ENCODE results near the gene ZAR1. TPM values are rescaled to one million over a fixed set of nuclear protein-coding genes. Genes with fewer than 3 reads are reported as not detected.

The ZAR1 gene
- total RNA-seq, 2 donors from 2014 or later, result 0.18 TPM; not detected in 1

DNA sequence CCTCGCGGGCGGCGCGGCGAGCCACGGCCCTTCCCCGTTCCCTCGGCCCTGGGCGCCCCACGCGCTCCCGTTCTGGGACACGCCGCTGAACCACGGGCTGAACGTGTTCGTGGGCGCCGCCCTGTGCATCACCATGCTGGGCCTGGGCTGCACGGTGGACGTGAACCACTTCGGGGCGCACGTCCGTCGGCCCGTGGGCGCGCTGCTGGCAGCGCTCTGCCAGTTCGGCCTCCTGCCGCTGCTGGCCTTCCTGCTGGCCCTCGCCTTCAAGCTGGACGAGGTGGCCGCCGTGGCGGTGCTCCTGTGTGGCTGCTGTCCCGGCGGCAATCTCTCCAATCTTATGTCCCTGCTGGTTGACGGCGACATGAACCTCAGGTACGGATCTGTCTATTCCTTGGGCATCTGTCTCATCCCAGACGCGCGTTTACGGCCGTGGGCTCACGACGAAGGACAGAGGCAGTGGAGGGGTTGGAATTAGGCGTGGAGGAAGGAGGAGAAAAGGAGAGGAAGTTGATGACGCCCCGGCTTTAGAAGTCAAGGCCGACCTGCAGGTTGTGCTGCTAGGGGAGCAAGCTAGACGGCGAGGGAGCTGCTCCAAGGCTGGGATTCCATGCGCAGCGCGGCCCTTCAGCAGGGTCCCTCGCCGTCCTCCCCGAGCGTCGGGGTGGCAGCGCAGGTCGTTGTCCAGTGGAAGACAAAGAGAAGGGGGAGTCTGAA lies 6.1 kb upstream of the ZAR1 start:
- Histone ChIP-seq H3K9ac (ENCODE audit: extremely low read depth, low read length, poor library complexity, severe bottlenecking) (no peak overlapping the region), H3K9me3 (ENCODE audit: control insufficient read depth, low read length) (no peaks in the 10 kb centered on the region), H3K4me1 (ENCODE audit: control insufficient read depth, insufficient read depth, low read length) (no peaks in the 10 kb centered on the region), H3K27ac (ENCODE audit: low read depth, low read length) (no peak overlapping the region), H3K36me3 (ENCODE audit: control insufficient read depth, insufficient read depth, low read length) (no peaks in the 10 kb centered on the region), H3K27me3 (ENCODE audit: control insufficient read depth, insufficient read depth, low read length, poor library complexity, severe bottlenecking) (peaks cover 62% of the 10 kb centered on the region), H3K4me3 (ENCODE audit: low read length) (peak overlapping the region; percentile 71)
- peak; percentile 78 for DNase-seq
- WGBS, 2 experiments (ENCODE audit: insufficient coverage in 1 of 2, insufficient read length in 1 of 2), result 62 to 77% methylated on average over 25 to 66 of the region's 66 CpGs
- Mint-ChIP-seq H3K27ac (no peak overlapping the region), H3K27me3 (ENCODE audit: insufficient read depth) (peaks cover 72% of the 10 kb centered on the region), H3K36me3 (ENCODE audit: low read depth) (no peaks in the 10 kb centered on the region), H3K9me3 (no peaks in the 10 kb centered on the region), H3K4me3 (peak overlapping the region; percentile 50), H3K4me1 (peaks cover 16% of the 10 kb centered on the region)
- TF ChIP-seq CTCF (conservative IDR thresholded peaks at IDR 0.05), result peak; percentile 28

- no peak for DNase-seq
- no peak overlapping the region for H3K4me3 ChIP-seq (ENCODE audit: low read length)
Observed at GRCh38 chr4:48484494-48485168, 5.4 kb upstream of the ZAR1 start.

DNA sequence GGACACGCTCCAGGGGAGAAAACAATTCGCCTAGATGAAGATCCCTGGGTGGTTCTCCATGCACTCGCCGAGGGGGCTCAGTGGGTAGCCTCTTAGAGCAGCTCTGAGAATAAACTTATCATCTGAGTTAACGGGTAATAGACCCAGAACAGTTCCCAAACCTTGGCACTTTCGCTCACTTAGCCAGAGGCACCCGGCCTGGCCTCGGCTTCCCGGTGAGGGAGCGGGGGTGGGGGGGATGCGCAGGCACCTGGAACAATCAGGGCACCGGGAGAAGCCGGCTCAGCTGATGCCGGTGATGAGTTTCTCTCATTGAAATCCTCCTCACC lies 405 bp upstream of the ZAR1 start:
- WGBS, 2 experiments (ENCODE audit: insufficient coverage in 1 of 2, insufficient read length in 1 of 2), result 13 to 14% methylated on average over 3 to 14 of the region's 14 CpGs
- H3K36me3 Mint-ChIP-seq (ENCODE audit: low read depth), result no peaks in the 10 kb centered on the region
- no peak for TF ChIP-seq CTCF (conservative IDR thresholded peaks at IDR 0.05)
- peak; percentile 73 for DNase-seq
- peaks cover 75% of the 10 kb centered on the region for H3K27me3 ChIP-seq (ENCODE audit: control insufficient read depth, insufficient read depth, low read length, poor library complexity, severe bottlenecking)
- H3K9ac ChIP-seq (ENCODE audit: extremely low read depth, low read length, poor library complexity, severe bottlenecking), result no peak overlapping the region
- H3K27ac Mint-ChIP-seq, result no peak overlapping the region
- no peak overlapping the region for H3K27ac ChIP-seq (ENCODE audit: low read depth, low read length)
- H3K4me3 ChIP-seq (ENCODE audit: low read length), result peak overlapping the region; percentile 64
- peaks cover 71% of the 10 kb centered on the region for H3K27me3 Mint-ChIP-seq (ENCODE audit: insufficient read depth)
- H3K9me3 Mint-ChIP-seq, result no peaks in the 10 kb centered on the region
- peaks cover 8% of the 10 kb centered on the region for H3K4me1 Mint-ChIP-seq
- H3K4me1 ChIP-seq (ENCODE audit: control insufficient read depth, insufficient read depth, low read length), result peaks cover 4% of the 10 kb centered on the region
- no peaks in the 10 kb centered on the region for H3K36me3 ChIP-seq (ENCODE audit: control insufficient read depth, insufficient read depth, low read length)
- peak overlapping the region; percentile 44 for H3K4me3 Mint-ChIP-seq
- H3K9me3 ChIP-seq (ENCODE audit: control insufficient read depth, low read length), result no peaks in the 10 kb centered on the region

More at GRCh38 chr4:48484494-48485168, 5.4 kb upstream of the ZAR1 start:
- no peak for TF ChIP-seq CTCF (conservative IDR thresholded peaks at IDR 0.05)
- Histone ChIP-seq H3K36me3 (ENCODE audit: control insufficient read depth, insufficient read depth, low read length) (no peaks in the 10 kb centered on the region), H3K4me1 (ENCODE audit: control insufficient read depth, insufficient read depth, low read length) (no peaks in the 10 kb centered on the region), H3K27ac (ENCODE audit: low read depth, low read length) (no peak overlapping the region), H3K9ac (ENCODE audit: extremely low read depth, low read length, poor library complexity, severe bottlenecking) (no peak overlapping the region), H3K9me3 (ENCODE audit: control insufficient read depth, low read length) (no peaks in the 10 kb centered on the region), H3K27me3 (ENCODE audit: control insufficient read depth, insufficient read depth, low read length, poor library complexity, severe bottlenecking) (peaks cover 69% of the 10 kb centered on the region)
- Mint-ChIP-seq H3K4me1 (peaks cover 16% of the 10 kb centered on the region), H3K36me3 (ENCODE audit: low read depth) (no peaks in the 10 kb centered on the region), H3K27me3 (ENCODE audit: insufficient read depth) (peaks cover 79% of the 10 kb centered on the region), H3K9me3 (no peaks in the 10 kb centered on the region), H3K4me3 (peak overlapping the region; percentile 50), H3K27ac (no peak overlapping the region)
- 91 to 94% methylated on average over 22 of the region's 22 CpGs for WGBS, 2 experiments (ENCODE audit: insufficient coverage in 1 of 2, insufficient read length in 1 of 2)

Data from endodermal cell (in vitro differentiated cells).